OCI-LY7 (cell line): ENCODE measurements around the gene TNP2. TPM values are rescaled to one million over a fixed set of nuclear protein-coding genes. Genes with fewer than 3 reads are reported as not detected.

ENCODE experiments used
- BruUV-seq: library from RNA; stranded (reverse); fragments of 400-500 nt; replicated peaks from 2 replicates; lab custom pipeline; 2021; lab: Mats Ljungman, UMichigan
- CTCF ChIA-PET: fragments of 300-600 bp; sonication (Branson Sonifier 250); formaldehyde crosslinking; loops from one replicate; lab custom pipeline; 2022; ENCODE audit warnings: antibody characterized with exemption; ENCODE audit not compliant: unreplicated experiment; lab: Charles Lee
- POLR2A ChIA-PET: fragments of 300-600 bp; sonication (Branson Sonifier 250); formaldehyde crosslinking; loops from one replicate; lab custom pipeline; 2022; ENCODE audit warnings: antibody characterized with exemption; lab: Charles Lee
- DNase-seq: peaks from one replicate; pipeline ENCODE4 v3.0.0-alpha.2; 2015; ENCODE audit warnings: low spot score
- H2AFZ ChIP-seq: fragments of 200-600 bp; sonication (generic), shearing (Covaris generic); 2 replicates; pipeline ENCODE4 v1.6.1; 2014; ENCODE audit warnings: mild to moderate bottlenecking, antibody characterized with exemption, low read length, moderate library complexity
- H3K27ac ChIP-seq: fragments of 200-600 bp; sonication (generic); 2 replicates; pipeline ENCODE4 v1.5.1; 2014; ENCODE audit warnings: mixed run types, low read depth, mild to moderate bottlenecking, moderate library complexity, low read length, inconsistent platforms; ENCODE audit not compliant: poor library complexity, severe bottlenecking
- H3K36me3 ChIP-seq: fragments of 200-600 bp; sonication (generic); 2 replicates; pipeline ENCODE4 v1.6.1; 2014; ENCODE audit warnings: mild to moderate bottlenecking, antibody characterized with exemption, low read length, moderate library complexity, mixed read lengths; ENCODE audit not compliant: insufficient read depth
- H3K4me1 ChIP-seq: fragments of 200-600 bp; sonication (generic); 2 replicates; pipeline ENCODE4 v1.5.1; 2014; ENCODE audit warnings: mild to moderate bottlenecking, low read length; ENCODE audit not compliant: insufficient read depth, poor library complexity, severe bottlenecking
- H3K4me2 ChIP-seq: fragments of 200-600 bp; sonication (generic); 2 replicates; pipeline ENCODE4 v1.6.1; 2014; ENCODE audit warnings: mild to moderate bottlenecking, low read length
- H3K4me3 ChIP-seq: fragments of 200-600 bp; sonication (generic); 2 replicates; pipeline ENCODE4 v1.5.1; 2014; ENCODE audit warnings: mild to moderate bottlenecking, low read depth, low read length; ENCODE audit not compliant: poor library complexity, severe bottlenecking
- H3K79me2 ChIP-seq: fragments of 200-600 bp; sonication (generic); 2 replicates; pipeline ENCODE4 v1.6.1; 2016; ENCODE audit warnings: low read depth, mild to moderate bottlenecking, low read length, moderate library complexity, mixed read lengths; ENCODE audit not compliant: insufficient read depth
- H3K9me2 ChIP-seq: fragments of 200-600 bp; sonication (generic); 2 replicates; pipeline ENCODE4 v1.6.1; 2016; ENCODE audit warnings: mild to moderate bottlenecking, low read length, mixed read lengths; ENCODE audit not compliant: insufficient read depth
- H3K9me3 ChIP-seq: fragments of 200-600 bp; sonication (generic); 2 replicates; pipeline ENCODE4 v1.6.1; 2014; ENCODE audit warnings: mild to moderate bottlenecking, mixed run types, low read length, mixed read lengths
- H4K20me1 ChIP-seq: fragments of 200-600 bp; sonication (generic); 2 replicates; pipeline ENCODE4 v1.6.1; 2014; ENCODE audit warnings: mild to moderate bottlenecking, antibody characterized with exemption, low read length, moderate library complexity, mixed read lengths; ENCODE audit not compliant: insufficient read depth
- CTCF ChIP-seq: fragments of 200-600 bp; sonication (generic); conservative IDR thresholded peaks from 2 replicates; pipeline ENCODE4 v1.5.1; 2014; ENCODE audit warnings: mild to moderate bottlenecking, antibody characterized with exemption, low read length, moderate library complexity, mixed read lengths
- EZH2phosphoT487 ChIP-seq: fragments of 200-600 bp; sonication (generic); IDR thresholded peaks from 2 replicates; pipeline ENCODE4 v1.6.1; 2018; ENCODE audit warnings: low read depth, borderline replicate concordance, mild to moderate bottlenecking, mixed run types, antibody characterized with exemption, low read length, moderate library complexity, mixed read lengths
- intact Hi-C: fragments of 100-400 bp; cut with micrococcal nuclease; formaldehyde crosslinking; loops from one replicate; pipeline ENCODE4 v1.10.0; 2022; ENCODE audit not compliant: unreplicated experiment
- total RNA-seq, 2 experiments: library from RNA; depleted of rRNA in 1 of 2; stranded (reverse); fragments of >200 nt in 1 of 2; shearing (Covaris generic) in 1 of 2; gene quantifications; 2 replicates each; pipeline ENCODE4 v1.2.3, GENCODE V29; 2014 to 2022

The TNP2 gene
- total RNA-seq, 2 experiments from 2014 or later, result not detected

- Histone ChIP-seq H3K36me3 (no peaks in the 10 kb centered on the region), H3K9me3 (no peaks in the 10 kb centered on the region), H3K4me3 (no peak overlapping the region), H3K27ac (no peak overlapping the region), H3K9me2 (no peaks in the 10 kb centered on the region), H2AFZ (no peak overlapping the region), H3K4me1 (peaks cover 13% of the 10 kb centered on the region), H3K4me2 (no peak overlapping the region), H3K79me2 (no peaks in the 10 kb centered on the region), H4K20me1 (no peaks in the 10 kb centered on the region)
- CTCF ChIA-PET, result interaction anchor here (0.6 kb wide), 1 partner anchor 20 kb away, joined by 3 read pairs; no protein-coding TSS in a partner anchor
- intact Hi-C loops, result no loop called here
- BruUV-seq, result no TSS peak
- POLR2A ChIA-PET, result interaction anchor here (1.0 kb wide), 1 partner anchor 9 kb away, joined by 3 read pairs; no protein-coding TSS in a partner anchor
- TF ChIP-seq CTCF, result no peak
- no peak for TF ChIP-seq EZH2phosphoT487
- no peak for DNase-seq
Measured at GRCh38 chr16:11245222-11245737, 23.8 kb downstream of the TNP2 start.

- H3K9me2 ChIP-seq, result no peaks in the 10 kb centered on the region
- H3K4me1 ChIP-seq, result peaks cover 8% of the 10 kb centered on the region
- intact Hi-C loops, result no loop called here
- H3K36me3 ChIP-seq, result no peaks in the 10 kb centered on the region
- no peaks in the 10 kb centered on the region for H4K20me1 ChIP-seq
- no peak overlapping the region for H3K27ac ChIP-seq
- H3K4me2 ChIP-seq, result no peak overlapping the region
- DNase-seq, result no peak
- no peak overlapping the region for H3K4me3 ChIP-seq
- TF ChIP-seq CTCF (no peak), EZH2phosphoT487 (no peak)
- ChIA-PET CTCF (no interaction called here), POLR2A (no interaction called here)
- no peak overlapping the region for H2AFZ ChIP-seq
- H3K79me2 ChIP-seq, result no peaks in the 10 kb centered on the region
- no peaks in the 10 kb centered on the region for H3K9me3 ChIP-seq
- BruUV-seq, result no TSS peak
Measured at GRCh38 chr16:11242658-11243057, 26.5 kb downstream of the TNP2 start.

- POLR2A ChIA-PET, result no interaction called here
- intact Hi-C loops, result no loop called here
- H4K20me1 ChIP-seq, result no peaks in the 10 kb centered on the region
Measured at GRCh38 chr16:11241480-11242204, 27.5 kb downstream of the TNP2 start.

More at GRCh38 chr16:11241480-11242204, 27.5 kb downstream of the TNP2 start:
- CTCF ChIA-PET, result no interaction called here
- Histone ChIP-seq H3K36me3 (no peaks in the 10 kb centered on the region), H3K4me2 (no peak overlapping the region), H3K9me3 (no peaks in the 10 kb centered on the region), H3K4me3 (no peak overlapping the region), H3K27ac (no peak overlapping the region), H3K9me2 (no peaks in the 10 kb centered on the region), H3K79me2 (no peaks in the 10 kb centered on the region), H2AFZ (no peak overlapping the region), H3K4me1 (peaks cover 8% of the 10 kb centered on the region)
- no peak for DNase-seq
- no peak for TF ChIP-seq CTCF
- TF ChIP-seq EZH2phosphoT487, result no peak
- BruUV-seq, result no TSS peak
